Middle frontal gyrus (tissue), 1 donor: ENCODE results near the gene P2RX7.
A peak's percentile ranks its signal among the peaks of the same experiment; 100 is the strongest.
"Not testable (repeated sequence)": the region's sequence is repeated elsewhere in the genome, so short reads cannot be mapped to it uniquely, and the experiment has no call there.

Experiments used
- DNase-seq: peaks from one replicate; pipeline ENCODE4 v3.0.0-alpha.2; 2015; ENCODE audit warnings: low spot score; ENCODE audit errors: extremely low spot score

P2RX7 gene

DNA sequence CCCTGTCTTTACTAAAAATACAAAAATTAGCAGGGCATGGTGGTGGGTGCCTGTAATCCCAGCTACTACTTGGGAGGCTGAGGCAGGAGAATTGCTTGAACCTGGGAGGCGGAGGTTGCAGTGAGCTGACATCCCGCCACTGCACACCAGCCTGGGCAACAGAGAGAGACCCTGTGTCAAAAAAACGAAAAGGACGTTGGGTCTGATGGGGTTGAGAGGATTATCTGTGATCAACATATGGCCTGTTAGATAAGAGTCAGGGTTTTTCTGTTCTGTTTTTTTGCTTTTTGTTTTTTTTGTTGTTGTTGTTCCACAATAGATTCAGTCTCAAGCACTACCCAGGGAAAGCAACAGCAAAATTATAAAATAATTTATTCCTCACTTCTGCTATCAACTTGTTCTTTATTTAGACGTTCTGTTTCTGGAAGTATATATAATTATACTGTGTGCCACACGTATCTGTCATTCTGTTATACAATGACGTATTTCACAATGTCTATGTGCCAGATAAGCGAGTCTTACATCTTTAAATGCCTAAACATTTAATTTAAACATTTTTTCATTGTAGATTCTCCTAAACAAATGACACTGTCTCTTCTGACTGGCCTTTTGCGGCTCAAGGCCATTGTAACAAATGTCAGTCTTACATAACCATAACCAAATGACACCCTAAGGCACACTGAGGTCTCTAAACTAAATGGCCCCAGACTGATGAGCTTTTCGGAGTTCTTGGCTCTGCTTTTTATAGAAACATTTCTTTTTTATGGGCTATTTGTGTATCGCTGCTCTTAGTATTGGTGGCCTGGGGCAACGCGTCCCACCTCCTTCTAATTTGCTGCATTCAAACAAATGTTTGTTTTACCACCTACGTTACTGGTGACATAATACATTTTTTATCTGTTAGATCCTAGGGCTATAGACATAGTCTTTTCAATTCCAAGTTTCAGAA is 70.0 kb downstream of the P2RX7 start:
- DNase-seq, result no peak

DNA sequence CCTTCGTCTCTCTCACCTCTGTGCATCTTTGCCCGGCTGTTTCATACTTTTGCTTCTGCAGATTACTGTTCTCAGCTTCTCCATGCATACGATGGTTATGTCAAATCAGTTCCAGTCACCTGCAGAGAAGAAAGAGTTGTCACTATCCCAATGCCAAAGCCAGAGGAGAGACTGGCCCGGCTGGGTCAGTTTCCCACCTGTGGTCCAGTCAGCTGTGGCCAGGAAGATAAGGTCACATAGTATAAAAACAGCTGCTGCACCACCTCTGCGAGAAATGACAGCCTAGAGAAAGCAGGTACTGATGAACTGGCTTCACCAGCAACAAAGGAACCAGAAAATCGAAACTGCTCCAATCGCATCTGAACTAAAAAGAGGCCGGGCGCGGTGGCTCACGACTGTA is 70.8 kb downstream of the P2RX7 start:
- DNase-seq, result no peak

DNA sequence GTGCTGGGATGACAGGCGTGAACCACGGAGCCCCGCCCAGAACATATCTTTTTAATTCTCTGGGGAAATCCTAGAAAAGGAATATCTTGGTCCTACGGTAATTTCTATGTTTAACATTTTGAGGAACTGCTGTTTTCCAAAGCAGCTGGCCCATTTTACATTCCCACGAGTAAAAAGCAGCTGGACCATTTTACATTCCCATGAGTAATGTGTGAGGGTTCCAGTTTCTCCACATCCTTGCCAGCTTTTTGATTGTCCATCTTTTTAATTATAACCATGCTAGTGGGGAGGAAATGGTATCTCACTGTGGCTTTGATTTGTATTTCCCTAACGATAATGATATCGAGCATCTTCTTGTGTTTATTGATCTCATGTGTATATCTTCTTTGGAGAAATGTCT is 72.8 kb downstream of the P2RX7 start:
- no peak for DNase-seq

DNA sequence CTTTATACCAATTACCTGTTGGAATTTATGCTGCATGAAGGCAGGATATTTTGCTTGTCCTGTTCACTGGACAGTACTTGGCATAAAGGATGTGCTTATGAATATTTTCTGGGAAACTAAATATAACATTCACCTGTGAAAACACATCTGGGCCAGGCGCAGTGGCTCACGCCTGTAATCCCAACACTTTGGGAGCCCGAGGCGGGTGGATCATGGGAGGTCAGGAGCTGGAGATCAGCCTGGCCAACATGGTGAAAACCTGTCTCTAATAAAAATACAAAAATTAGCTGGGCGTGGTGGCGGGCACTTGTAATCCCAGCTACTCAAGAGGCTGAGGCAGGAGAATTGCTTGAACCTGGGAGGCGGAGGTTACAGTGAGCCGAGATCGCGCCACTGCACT is 75.9 kb downstream of the P2RX7 start:
- not testable (repeated sequence) for DNase-seq

DNA sequence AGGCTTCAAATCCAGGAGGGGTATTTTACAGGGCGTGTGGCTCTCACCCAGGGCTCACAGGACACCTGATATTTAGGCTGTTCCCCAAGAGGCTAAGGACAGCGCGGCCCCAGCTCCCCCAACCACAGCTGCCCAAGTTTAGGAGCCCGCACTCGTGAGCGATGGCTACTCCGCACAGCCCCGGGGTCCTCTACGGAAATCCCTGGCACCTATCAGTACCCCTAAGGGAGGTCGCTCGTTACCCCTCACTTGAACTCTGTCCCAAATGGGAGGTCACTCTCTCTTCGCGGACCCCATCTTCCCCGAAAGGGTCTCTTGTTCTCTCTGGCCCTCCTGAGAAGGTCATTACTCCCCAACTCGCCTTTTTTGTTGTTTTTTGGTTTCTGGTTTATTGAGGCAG is 76.5 kb downstream of the P2RX7 start:
- DNase-seq, result no peak

DNA sequence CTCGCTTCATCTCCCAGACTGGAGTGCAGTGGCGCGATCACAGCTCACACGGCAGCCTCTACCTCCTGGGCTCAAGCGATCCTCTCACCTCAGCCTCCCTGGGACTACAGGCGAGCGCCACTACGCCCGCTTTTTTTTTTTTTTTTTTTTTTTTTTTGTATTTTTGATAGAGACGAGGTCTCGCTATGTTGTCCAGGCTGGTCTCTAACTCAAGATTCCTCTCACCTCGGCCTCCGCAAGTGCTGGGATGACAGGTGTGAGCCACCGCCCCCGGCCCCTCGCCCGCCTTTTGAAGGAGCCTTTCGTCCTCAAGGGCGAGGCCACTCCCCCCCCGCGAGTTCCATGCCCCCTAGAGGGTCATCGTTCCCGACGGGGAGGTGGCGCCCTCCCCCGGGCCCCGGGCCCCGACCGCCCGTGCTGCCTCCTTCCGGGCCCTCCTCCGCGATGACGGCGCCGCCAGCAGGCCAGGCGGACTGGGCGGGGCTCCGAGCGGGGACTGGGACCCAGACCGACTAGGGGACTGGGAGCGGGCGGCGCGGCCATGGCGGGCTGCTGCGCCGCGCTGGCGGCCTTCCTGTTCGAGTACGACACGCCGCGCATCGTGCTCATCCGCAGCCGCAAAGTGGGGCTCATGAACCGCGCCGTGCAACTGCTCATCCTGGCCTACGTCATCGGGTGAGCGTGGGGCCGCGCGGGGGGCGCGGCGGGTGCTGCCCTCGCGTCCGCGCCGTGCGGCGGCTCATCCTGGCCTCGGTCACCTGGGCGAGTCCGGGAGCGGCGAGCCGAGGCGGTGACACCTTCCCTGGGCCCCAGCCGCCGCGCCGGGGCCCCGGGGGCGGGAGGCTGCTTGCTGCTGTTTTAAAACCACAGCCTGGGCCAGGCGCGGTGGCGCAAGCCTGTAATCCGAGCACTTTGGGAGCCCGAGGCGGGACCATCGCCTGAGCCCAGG is 77.2 kb downstream of the P2RX7 start, which contains the start of gene P2RX4:
TSS of gene P2RX4 (plus strand) at position 506 of the 949 bp plus-strand sequence. CDS start at position 542, 36 bp downstream.
- DNase-seq, result peak; percentile 70

DNA sequence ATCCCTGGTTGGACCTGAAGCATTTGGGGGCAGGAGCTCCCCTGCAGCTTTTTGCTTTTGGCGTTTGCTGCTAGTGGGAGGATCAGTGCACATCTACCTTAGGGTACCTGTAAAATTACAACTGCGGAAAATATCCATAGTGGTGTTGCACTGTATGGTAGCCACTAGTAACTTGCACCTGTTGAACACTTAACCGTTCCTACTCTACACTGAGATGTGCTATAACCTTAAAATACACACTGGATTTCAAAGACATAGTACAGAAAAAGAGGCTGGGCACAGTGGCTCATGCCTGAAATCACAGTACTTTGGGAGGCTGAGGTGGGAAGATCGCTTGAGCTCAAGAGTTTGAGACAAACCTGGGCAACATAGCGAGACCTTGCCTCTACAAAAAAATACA is 80.2 kb downstream of the P2RX7 start:
- no peak for DNase-seq

DNA sequence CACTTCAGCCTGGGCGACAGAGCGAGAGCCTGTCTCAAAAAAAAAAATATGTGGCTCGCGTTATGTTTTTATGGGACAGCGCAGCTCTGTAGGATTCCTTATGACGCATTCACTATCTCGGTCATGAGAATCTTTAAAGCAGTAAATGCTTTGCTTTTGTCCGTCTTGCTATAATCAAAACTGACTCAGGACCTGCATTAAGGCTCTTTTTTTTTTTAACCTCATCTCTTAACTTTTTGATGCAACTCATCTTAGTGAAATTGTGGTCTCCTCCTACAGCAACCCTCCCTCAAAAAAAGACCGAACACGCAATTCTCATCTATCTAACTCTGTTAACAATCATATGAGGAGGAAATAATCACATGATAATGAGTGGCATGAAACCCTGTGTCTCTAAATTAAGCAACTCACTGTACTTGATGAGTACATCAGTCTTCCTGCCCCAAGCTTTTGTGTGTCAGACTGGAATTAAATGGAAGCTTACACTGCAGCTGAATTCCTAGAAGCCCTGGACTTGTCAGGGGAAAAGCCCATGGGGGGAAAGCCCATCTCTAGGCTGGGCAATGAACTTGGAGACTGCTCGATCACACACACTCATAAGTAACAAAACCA is 81.6 kb downstream of the P2RX7 start:
- no peak for DNase-seq

DNA sequence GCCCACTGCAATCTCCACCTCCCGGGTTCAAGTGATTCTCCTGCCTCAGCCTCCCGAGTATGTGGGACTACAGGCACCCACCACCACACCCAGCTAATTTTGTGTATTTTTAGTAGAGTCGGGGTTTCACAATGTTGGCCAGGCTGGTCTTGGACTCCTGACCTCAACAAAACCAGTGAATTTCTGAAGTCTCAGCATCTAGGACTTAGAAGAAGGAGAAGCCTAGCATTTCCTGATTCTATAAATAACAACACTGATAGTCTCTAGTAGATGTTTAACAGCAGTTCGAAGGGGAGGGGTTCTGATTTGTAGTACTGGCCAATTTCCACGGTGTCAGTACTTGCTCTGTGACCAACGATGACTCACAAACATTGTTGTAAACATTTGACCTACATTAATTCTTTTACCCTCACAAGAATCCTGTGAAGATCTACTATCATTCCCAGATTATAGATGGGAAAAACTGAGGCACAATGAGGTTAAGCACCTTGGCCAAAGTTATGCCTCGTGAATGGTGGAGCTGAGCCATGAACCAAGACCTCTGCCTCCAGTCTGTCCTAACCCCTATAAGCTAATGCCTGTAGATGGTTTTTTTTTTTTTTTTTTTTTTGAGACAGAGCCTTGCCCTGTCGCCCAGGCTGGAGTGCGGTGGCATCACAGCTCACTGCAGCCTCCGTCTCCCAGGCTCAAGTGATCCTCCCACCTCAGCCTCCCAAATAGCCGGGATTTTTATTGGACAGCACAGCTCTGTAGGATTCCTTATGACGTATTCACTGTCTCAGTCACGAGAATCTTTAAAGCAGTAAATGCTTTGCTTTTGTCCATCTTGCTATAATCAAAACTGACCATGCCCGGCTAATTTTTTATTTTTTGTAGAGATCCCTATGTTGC is 82.4 kb downstream of the P2RX7 start:
- DNase-seq, result no peak

DNA sequence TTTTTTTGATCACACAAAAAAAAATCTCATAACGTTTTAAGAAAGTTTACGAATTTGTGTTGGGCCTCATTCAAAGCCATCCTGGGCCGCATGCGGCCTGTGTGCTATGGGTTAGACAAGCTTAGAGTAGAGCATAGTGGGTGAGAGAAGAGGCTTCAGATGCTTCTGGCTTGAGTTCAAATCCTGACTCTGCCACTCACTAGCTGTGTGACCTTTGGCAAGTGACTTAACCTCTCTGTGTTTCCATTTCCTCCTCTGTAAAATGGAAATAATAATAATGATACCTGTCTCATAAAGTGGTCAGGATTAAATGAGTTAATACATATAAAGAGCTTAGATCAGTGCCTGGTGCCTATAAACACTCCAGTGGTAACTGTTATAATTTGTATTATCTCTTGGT is 83.4 kb downstream of the P2RX7 start:
- no peak for DNase-seq

DNA sequence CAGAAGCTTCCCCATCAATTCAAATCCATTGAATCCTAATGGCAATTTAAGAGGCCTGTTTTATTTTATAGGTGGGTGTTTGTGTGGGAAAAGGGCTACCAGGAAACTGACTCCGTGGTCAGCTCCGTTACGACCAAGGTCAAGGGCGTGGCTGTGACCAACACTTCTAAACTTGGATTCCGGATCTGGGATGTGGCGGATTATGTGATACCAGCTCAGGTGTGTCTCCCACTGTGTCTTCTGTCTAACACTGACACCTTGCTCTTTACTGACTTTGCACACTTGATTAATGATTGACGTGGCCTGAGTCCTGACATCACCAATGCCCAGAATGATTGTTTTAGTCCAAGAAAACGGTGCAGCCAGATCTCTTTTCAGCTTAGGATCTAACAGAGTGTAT is 84.4 kb downstream of the P2RX7 start:
- DNase-seq, result no peak

DNA sequence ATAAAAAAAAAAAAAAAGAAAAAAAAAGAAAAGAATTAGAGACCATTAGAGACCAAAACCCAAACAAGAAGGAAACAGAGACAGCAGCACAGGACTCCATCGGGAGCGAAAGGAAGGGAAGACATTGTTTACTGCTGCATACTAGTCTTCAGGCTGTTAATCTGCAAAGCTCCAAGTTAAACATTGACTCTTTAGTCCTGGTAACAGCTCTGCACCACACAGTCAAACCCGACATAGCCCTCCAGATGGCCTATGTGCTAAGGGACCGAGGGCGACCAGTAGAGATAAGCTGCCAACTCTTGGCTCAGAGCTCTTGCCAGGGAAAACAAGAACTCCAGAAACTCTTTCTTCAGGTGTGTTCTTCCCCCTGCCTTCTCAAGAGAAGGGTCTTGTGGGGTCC is 85.1 kb downstream of the P2RX7 start:
- DNase-seq, result no peak

DNA sequence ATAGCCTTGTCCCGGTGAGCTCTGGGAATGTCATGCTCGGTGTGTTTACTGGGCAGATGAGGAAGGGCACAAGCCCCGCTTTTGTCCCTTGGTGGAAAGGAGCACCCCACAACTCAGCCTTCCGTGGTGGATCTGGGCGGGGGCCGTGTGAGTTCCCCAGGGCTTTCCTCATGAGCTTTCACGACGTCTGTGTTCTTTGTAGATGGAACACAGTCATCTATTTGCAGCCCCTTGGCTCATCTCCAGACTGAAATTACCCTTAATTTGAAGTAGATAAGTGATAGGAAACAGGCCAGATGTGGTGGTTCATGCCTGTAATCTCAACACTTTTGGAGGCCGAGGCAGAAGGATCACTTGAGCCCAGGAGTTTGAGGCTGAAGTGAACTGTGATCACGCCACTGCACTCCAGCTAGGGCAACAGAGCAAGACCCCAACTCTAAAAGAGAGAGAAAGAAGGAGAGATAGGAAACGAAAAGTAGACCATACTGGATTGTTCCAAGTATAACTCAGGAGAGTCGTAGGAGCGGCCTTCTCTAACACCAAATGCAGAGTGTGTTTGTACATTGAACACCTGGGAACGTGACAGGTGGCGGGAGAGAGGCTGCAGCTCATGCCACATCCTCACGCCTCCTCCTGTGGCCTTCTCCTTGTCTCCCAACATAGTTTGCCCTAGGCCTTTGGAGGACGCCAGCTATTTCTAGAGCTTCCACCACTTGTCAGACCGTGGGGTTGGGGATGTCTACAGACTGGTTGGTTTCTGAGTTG is 86.1 kb downstream of the P2RX7 start:
- DNase-seq, result no peak

DNA sequence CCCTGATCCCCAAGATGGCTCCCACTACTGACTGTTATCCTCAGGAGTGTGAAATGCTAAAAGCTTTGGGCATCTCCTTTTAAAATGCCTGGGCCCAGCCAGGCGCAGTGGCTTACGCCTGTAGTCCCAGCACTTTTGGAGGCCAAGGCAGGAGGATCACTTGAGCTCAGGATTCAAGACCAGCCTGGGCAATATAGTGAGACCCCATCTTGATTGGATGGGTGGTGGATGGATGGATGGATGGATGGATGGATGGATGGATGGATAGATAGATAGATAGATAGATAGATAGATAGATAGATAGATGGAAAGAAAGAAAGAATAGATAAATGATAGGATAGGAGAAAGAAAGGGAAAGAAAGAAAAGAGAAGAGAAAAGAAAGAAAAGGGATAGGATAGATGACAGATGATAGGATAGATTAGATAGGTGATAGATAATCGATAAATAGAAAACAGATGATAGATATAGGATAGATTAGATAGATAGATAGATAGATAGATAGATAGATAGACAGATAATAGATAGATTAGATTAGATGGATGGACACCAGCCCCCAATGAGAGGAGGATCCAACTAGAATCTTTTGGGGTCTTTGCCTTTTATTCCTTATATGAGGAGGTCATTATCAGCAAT is 86.8 kb downstream of the P2RX7 start:
- DNase-seq, result no peak

DNA sequence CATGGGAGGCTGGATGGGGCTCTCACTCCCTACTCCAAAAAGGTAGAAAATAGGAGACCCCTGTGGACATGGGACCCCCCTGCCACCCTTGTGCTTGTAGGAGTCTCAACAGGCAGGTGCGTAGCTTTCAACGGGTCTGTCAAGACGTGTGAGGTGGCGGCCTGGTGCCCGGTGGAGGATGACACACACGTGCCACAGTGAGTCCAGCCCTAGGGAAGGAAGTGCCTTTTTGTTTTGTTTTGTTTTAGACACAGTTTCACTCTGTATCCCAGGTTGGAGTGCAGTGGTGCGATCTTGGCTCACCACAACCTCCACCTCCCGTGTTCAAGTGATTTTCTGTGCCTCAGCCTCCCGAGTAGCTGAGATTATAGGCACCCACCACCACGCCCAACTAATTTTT is 90.2 kb downstream of the P2RX7 start:
- DNase-seq, result no peak

DNA sequence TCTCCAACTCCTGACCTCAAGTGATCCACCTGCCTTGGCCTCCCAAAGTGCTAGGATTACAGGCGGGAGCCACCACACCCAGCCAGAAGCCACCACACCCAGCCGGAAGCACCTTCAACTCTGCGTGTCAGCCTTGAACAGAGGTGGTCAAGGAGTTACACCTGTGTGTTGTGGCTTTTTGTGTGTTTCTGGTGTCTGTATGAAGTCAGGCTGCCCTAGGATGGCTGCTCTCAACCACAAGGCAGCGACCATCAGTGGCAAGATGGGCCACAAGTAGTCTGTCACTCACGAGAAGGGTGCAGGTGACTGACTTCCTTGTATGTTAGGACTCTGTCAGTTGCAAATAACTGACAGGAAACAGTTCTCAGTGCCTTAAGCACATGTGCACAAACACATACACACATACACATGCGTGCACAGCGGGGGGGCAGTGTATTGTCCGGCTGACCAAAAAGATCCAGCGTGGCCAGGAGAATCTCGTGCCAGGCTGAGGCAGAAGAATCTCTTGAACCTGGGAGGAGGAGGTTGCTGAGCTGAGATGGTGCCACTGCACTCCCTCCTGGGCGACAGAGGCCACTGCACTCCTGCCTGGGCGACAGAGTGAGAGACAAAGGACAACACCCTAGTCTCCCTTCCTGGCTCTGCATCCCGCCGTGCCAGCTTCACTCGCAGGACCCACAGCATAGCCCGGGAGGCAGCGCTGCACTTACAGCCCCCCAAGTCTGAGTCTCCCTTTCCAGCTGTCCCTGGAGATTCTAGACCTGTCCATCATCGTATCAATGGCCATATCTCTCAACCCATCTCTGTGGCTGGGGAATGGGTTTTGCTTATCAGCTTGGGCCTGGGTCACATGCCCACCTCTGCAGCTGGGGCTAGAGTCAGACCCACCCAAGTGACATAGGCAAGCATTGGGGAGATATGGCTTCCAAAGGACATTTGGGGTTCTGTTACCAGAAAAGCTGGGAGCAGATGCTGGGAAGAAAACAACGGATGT is 90.9 kb downstream of the P2RX7 start:
- no peak for DNase-seq

DNA sequence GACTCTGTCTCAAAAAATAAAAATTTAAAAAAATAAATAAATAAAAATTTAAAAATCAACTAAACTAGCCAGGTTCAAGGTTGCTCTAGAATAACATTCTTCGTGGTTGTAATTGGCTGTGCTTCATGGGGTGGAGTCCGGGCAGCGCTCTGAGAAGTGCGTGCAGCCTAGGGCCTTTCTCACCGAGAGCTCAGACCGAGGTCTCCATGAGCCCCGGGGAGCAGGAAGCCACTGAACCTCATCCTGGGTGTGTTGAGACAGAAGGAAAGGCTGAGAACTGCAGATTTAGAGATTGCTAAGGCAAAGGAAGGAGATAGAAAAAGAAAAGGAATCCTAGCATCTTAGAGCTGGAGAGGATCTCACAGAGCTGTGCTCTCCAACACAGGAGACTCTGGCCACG is 91.9 kb downstream of the P2RX7 start:
- no peak for DNase-seq

DNA sequence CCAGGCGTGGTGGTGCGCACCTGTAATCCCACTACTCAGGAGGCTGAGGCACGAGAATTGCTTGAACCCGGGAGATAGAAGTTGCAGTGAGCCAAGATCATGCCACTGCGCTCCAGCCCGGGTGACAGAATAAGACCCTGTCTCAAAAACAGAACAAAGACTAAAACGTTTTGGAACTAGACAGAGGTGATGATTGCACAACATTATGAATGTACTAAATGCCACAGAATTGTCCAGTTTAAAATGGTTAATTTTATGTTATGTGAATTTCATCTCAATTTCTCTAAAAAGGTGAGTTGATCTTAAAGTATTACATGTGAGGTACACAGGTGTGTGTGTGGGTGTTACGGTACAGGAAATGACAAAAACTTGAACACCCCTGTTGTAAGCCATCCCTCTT is 93.7 kb downstream of the P2RX7 start:
- DNase-seq, result no peak
